Body of pancreas (tissue), 4 donors: ENCODE results near the gene SPRTN. TPM values are rescaled to one million over a fixed set of nuclear protein-coding genes. Genes with fewer than 3 reads are reported as not detected.
A peak's percentile ranks its signal among the peaks of the same experiment; 100 is the strongest.

Experiments used
- ATAC-seq: fragments of 150-250 bp; one replicate; pipeline ENCODE4 v1.9.1; 2016
- DNase-seq, 4 donors: peaks; one replicate each; pipeline ENCODE4 v3.0.0-alpha.2; 2019
- H3K27ac ChIP-seq, 4 donors: fragments of 200-600 bp; sonication (generic); 1 replicate in 3 of 4; 2 replicates in 1 of 4; pipeline versions ENCODE4 v1.5.1 to v1.6.1; 2016 to 2019; ENCODE audit warnings: mild to moderate bottlenecking in 1 of 4, mixed read lengths in 1 of 4, moderate library complexity in 1 of 4
- H3K27me3 ChIP-seq, 2 donors: fragments of 200-600 bp; sonication (generic); one replicate each; pipeline ENCODE4 v1.6.0; 2016; ENCODE audit warnings: mild to moderate bottlenecking in 1 of 2
- H3K36me3 ChIP-seq, 2 donors: fragments of 200-600 bp; sonication (generic); replicated peaks in 1 of 2; 2 replicates each; pipeline ENCODE4 v1.5.1; 2016; ENCODE audit warnings: low read depth in 2 of 2; ENCODE audit not compliant: insufficient read depth in 1 of 2
- H3K4me1 ChIP-seq: fragments of 200-600 bp; sonication (generic); one replicate; pipeline ENCODE4 v1.6.0; 2016
- H3K4me3 ChIP-seq, 2 donors: fragments of 200-600 bp; sonication (generic); 1 replicate in 1 of 2; 2 replicates in 1 of 2; pipeline ENCODE4 v1.5.1; 2016 to 2019
- H3K9me3 ChIP-seq, 3 donors: fragments of 200-600 bp; sonication (generic); 1 replicate in 2 of 3; 2 replicates in 1 of 3; pipeline ENCODE4 v1.5.1; 2016
- POLR2A ChIP-seq, 3 donors: fragments of 450-650 bp; IDR thresholded peaks; one replicate each; pipeline ENCODE4 v1.6.1; 2016; ENCODE audit warnings: antibody characterized with exemption in 3 of 3, mild to moderate bottlenecking in 2 of 3
- WGBS, 2 donors: methylation state at CpG; one replicate each; pipeline ENCODE4 v1.1.5; 2017; 5-methylcytosine and 5-hydroxymethylcytosine counted together
- intact Hi-C: fragments of 100-400 bp; cut with DNase I; formaldehyde crosslinking; loops from one replicate; pipeline ENCODE4 v1.15.1; 2023
- total RNA-seq, 2 donors: library from RNA; depleted of rRNA; stranded (reverse); fragments of >200 nt; gene quantifications; one replicate each; pipeline ENCODE4 v1.1.0, GENCODE V29; 2016
- TF ChIP-seq, protein P1 (sequence below), 7 experiments: fragments of 450-650 bp in 4 of 7; fragments of 200-600 bp in 3 of 7; sonication (generic) in 3 of 7; IDR thresholded peaks; one replicate each; pipeline ENCODE4 v1.5.1; 2016 to 2019; ENCODE audit warnings: antibody characterized with exemption in 7 of 7

Gene SPRTN
- total RNA-seq, 2 donors from 2014 or later, result 10.9 to 11.2 TPM

DNA sequence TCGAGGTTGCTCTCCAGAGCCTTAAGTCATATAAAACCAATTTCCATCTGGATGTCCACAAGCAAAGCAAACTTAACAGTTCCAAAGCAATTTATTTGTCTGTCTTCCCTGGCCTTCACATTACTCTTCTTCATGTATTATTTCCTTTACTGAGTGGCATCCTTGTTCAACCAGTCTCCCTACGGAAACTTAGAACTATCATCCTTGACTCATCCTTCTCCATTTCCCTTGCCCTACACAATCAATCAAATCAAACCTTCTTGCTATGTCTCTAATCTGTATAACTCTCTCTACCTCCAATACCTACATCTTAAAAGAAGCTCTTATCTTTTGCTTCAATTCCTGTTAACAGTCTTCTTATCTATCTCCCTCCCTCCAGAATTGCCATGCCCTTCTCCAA lies 58.5 kb downstream of the SPRTN start:
- Histone ChIP-seq H3K4me1 (peaks cover 75% of the 10 kb centered on the region), H3K4me3 (no peak overlapping the region), H3K9me3 (no peaks in the 10 kb centered on the region), H3K27me3 (no peaks in the 10 kb centered on the region), H3K27ac (peak overlapping the region in 3 of 4 donors; percentile 53 to 88 (median 74)), H3K36me3 (no peaks in the 10 kb centered on the region)
- ATAC-seq, result no peak
- 87 to 93% methylated on average over 2 of the region's 2 CpGs for WGBS, 2 donors
- DNase-seq, result no peak
- no peak for TF ChIP-seq POLR2A (IDR thresholded peaks at IDR 0.05)
- TF ChIP-seq, protein P1, sequence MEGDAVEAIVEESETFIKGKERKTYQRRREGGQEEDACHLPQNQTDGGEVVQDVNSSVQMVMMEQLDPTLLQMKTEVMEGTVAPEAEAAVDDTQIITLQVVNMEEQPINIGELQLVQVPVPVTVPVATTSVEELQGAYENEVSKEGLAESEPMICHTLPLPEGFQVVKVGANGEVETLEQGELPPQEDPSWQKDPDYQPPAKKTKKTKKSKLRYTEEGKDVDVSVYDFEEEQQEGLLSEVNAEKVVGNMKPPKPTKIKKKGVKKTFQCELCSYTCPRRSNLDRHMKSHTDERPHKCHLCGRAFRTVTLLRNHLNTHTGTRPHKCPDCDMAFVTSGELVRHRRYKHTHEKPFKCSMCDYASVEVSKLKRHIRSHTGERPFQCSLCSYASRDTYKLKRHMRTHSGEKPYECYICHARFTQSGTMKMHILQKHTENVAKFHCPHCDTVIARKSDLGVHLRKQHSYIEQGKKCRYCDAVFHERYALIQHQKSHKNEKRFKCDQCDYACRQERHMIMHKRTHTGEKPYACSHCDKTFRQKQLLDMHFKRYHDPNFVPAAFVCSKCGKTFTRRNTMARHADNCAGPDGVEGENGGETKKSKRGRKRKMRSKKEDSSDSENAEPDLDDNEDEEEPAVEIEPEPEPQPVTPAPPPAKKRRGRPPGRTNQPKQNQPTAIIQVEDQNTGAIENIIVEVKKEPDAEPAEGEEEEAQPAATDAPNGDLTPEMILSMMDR (IDR thresholded peaks at IDR 0.05), result no peak
- intact Hi-C loops, result no loop called here

DNA sequence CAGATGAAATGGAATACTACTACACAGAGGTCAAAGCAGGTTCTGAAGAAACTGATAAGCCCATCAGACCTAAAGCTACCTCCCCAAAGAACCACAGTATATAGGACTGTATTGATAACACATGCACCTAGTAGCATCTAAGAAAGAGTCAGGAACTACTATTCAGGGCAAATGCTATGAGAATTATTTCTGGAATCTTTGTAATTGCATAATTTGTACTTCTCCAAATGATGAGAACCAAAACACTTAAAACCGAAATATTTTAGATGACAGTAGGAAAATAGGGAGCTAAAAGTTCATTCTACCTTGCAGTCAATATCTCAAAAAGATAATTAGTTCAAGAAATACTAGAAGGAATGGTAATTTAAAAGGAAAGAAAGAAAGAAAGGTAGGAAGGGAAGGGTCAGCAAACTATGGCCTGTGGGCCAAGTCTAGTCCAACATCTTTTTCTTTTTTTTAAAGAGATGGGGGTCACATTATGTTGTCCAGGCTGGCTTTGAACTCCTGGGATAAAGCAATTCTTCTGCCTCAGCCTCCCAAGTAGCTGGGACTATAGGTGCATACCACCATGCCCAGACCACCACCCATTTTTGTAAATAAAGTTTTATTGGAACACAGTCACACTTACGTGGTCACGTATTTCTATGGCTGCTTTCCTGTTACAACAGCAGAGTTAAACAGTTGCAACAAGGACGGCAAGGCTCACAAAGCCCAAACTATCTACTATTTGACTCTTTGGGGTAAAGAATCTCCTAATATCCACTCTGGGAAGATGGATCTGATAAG lies 60.0 kb downstream of the SPRTN start:
- Histone ChIP-seq H3K27me3 (no peaks in the 10 kb centered on the region), H3K36me3 (no peaks in the 10 kb centered on the region), H3K27ac (peak overlapping the region in 1 of 4 donors; percentile 15), H3K9me3 (no peaks in the 10 kb centered on the region), H3K4me3 (no peak overlapping the region), H3K4me1 (peaks cover 70% of the 10 kb centered on the region)
- intact Hi-C loops, result no loop called here
- WGBS, 2 donors, result 67 to 81% methylated on average over 4 of the region's 4 CpGs
- ATAC-seq (no peak), DNase-seq (no peak)
- TF ChIP-seq POLR2A (IDR thresholded peaks at IDR 0.05), result no peak
- TF ChIP-seq, protein P1 (IDR thresholded peaks at IDR 0.05), result no peak

DNA sequence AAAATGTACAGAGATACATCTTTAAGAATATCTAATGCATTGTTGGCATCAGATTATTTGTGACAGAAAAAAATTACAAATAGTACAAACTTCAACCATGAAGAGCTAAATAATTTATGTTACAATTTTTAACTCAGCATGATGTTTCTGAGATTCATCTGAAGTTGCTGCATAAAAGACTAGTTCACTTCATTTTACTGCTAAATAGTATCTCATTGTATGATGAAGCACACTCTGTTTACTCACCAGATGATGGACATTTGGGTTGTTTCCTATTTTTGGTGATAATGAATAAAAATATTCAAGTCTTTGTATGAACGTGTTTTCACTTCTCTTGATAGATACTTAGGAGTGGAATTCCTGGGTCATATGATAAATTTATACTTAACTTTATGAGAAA lies 63.4 kb downstream of the SPRTN start:
- no peak overlapping the region for H3K4me3 ChIP-seq
- ATAC-seq (no peak), DNase-seq (no peak)
- no peaks in the 10 kb centered on the region for H3K27me3 ChIP-seq
- 3 to 15% methylated on average over 1 of the region's 1 CpG for WGBS, 2 donors
- H3K27ac ChIP-seq, result no peak overlapping the region
- H3K9me3 ChIP-seq, result no peaks in the 10 kb centered on the region
- no peak for TF ChIP-seq POLR2A (IDR thresholded peaks at IDR 0.05)
- TF ChIP-seq, protein P1 (IDR thresholded peaks at IDR 0.05), result no peak
- intact Hi-C loops, result no loop called here
- H3K36me3 ChIP-seq, result no peaks in the 10 kb centered on the region
- peaks cover 47% of the 10 kb centered on the region for H3K4me1 ChIP-seq

DNA sequence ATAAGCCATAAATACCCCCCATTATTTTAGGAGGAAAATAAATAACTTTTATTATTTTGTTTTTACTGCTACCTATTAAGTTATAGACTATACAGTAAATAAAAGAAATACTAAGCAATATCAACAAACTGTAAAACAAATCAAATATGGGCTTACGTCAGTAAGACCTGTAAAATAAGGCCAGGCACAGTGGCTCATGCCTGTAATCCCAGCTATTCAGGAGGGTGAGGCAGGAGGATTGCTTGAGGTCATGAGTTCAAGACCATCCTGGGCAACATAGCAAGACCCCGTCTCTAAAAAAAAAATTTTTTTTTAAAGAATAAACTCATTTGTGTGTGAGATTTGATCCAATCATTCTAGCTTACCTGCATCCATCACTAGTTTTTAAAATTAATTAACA lies 66.2 kb downstream of the SPRTN start:
- 90 to 91% methylated on average over 2 of the region's 2 CpGs for WGBS, 2 donors
- Histone ChIP-seq H3K36me3 (no peaks in the 10 kb centered on the region), H3K9me3 (no peaks in the 10 kb centered on the region), H3K27me3 (no peaks in the 10 kb centered on the region), H3K4me1 (peaks cover 49% of the 10 kb centered on the region), H3K27ac (peak overlapping the region in 1 of 4 donors; percentile 14), H3K4me3 (no peak overlapping the region)
- TF ChIP-seq, protein P1 (IDR thresholded peaks at IDR 0.05), result no peak
- no peak for TF ChIP-seq POLR2A (IDR thresholded peaks at IDR 0.05)
- DNase-seq, result no peak
- no peak for ATAC-seq
- intact Hi-C loops, result no loop called here

Other genes with a start within 250 kb of the SPRTN start
- under 1 TPM in 1 of 2 donors, not detected in 1; under 0.01 TPM for gene TRIM67, start 176.2 kb upstream of the SPRTN start, total RNA-seq
- gene GNPAT, start 97.1 kb upstream of the SPRTN start, total RNA-seq, result 10 to 100 TPM; 18.1 to 27.0 TPM
- 10 to 100 TPM; 10.6 to 12.9 TPM for gene EXOC8, start 441 bp upstream of the SPRTN start, total RNA-seq
- 10 to 100 TPM; 37.6 to 42.2 TPM for gene EGLN1, start 84.0 kb downstream of the SPRTN start, total RNA-seq
- 10 to 100 TPM in 1 of 2 donors, 1 to 10 TPM in 1; 4.0 to 11.9 TPM for gene TSNAX, start 190.4 kb downstream of the SPRTN start, total RNA-seq